GM12872 (cell line): ENCODE data around the gene CXorf66.

Experiments used
- TF ChIP-seq, protein P1 (sequence below): IDR thresholded peaks from 3 replicates; pipeline ENCODE4 v1.5.1; 2011; ENCODE audit warnings: low read depth, mild to moderate bottlenecking, low read length, moderate library complexity; ENCODE audit not compliant: insufficient read depth

The CXorf66 gene

GRCh38 chrX:139932901-139933796, 32.2 kb downstream of the CXorf66 start, which contains the start of gene ATP11C:
ATP11C (minus strand) TSS chrX:139933053; CDS start chrX:139932042, 1,011 bp downstream.
- TF ChIP-seq, protein P1, sequence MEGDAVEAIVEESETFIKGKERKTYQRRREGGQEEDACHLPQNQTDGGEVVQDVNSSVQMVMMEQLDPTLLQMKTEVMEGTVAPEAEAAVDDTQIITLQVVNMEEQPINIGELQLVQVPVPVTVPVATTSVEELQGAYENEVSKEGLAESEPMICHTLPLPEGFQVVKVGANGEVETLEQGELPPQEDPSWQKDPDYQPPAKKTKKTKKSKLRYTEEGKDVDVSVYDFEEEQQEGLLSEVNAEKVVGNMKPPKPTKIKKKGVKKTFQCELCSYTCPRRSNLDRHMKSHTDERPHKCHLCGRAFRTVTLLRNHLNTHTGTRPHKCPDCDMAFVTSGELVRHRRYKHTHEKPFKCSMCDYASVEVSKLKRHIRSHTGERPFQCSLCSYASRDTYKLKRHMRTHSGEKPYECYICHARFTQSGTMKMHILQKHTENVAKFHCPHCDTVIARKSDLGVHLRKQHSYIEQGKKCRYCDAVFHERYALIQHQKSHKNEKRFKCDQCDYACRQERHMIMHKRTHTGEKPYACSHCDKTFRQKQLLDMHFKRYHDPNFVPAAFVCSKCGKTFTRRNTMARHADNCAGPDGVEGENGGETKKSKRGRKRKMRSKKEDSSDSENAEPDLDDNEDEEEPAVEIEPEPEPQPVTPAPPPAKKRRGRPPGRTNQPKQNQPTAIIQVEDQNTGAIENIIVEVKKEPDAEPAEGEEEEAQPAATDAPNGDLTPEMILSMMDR: no peak

GRCh38 chrX:139932073-139932900, 33.0 kb downstream of the CXorf66 start:
- TF ChIP-seq, protein P1: no peak

DNA sequence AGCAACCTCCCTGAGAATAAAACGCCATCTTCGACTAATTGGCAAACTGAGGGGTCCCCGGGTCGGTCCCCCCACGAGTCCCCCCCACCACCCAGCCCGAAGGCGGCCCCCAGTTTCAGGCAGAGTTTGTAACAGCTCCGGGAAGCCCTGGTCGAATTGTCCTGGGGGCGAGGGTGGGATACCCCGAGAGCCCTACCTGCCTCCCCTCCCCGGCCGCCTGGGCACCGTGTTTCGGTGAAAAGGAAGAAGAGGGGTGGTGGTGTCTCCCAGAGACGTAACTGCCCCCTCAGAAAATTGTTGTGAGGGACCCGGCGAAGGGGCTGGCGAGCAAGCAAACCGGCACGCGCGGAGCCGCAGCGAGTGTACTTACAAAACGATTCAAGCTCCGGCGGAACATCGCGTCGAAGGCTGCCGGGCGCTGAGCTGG, 33.7 kb downstream of the CXorf66 start:
- TF ChIP-seq, protein P1: no peak

DNA sequence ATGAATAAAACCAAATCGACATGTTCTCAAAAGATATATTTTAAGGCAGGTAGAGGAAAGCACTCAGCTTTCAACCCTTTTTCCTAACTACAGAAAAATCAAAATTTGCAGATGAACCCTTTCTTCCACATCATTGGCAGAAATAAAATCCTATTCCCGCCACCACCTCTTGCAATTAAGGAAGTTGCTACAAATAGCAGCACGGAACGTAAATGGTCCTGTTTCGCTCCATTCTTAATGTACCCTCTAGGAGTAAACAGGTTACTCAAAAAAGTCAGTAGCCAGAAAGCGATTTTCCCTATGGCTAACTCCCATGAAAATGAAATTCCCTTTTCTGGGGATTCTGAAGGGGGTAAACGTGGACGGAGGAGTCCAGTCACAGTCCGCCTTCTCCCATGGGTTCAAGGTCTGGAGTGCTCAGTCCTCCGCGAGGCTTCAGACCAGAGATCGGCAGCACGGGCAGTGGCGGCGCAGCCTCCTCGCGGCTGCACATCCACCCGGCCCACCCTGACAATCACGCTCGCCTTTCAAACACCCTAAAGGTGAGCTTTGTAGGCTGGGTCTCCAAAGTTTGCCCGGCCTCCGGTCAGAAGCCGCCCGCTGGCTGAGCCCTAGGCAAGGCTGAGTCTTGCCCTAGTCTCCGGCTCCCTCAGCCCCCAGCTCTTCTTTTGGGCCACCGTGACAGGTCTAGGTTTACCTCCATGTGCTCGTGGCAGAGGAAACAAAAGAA, 34.2 kb downstream of the CXorf66 start:
- TF ChIP-seq, protein P1: no peak

GRCh38 chrX:139930401-139930800, 34.9 kb downstream of the CXorf66 start:
- TF ChIP-seq, protein P1: no peak

DNA sequence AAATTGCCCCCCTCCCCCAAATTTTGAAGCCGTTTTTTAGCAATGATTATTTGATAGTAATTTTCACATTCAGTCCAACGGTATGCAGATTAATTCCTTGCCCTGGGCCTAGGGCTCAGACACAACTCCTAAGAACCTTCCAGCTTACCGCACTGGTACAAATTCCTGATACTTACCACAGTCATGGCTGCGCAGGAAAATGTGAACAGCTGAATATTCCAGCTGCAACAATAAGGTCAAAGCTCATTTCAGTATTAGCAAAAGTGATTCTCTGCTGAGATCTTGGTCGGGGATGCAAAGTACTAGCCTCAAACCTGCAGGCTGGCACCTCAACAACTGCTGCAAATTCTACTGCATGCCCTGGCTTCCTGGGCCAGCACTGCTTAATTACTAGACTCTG, 35.4 kb downstream of the CXorf66 start:
- TF ChIP-seq, protein P1: no peak
